PFSK-1 (cell line): Measurements from ENCODE around the gene PACRGL.

ENCODE experiments used
- FOXP2 ChIP-seq: optimal IDR thresholded peaks from 2 replicates; pipeline ENCODE3; 2011; ENCODE audit warnings: borderline replicate concordance, control low read depth, inconsistent platforms; ENCODE audit not compliant: insufficient read depth; ENCODE audit errors: extremely low read length, extremely low read depth
- POLR2AphosphoS5 ChIP-seq: IDR thresholded peaks from 2 replicates; pipeline ENCODE4 v1.6.1; 2012; ENCODE audit warnings: low read depth, mild to moderate bottlenecking, control low read depth, low read length, moderate library complexity
- SIN3A ChIP-seq: IDR thresholded peaks from 2 replicates; pipeline ENCODE4 v1.6.1; 2012; ENCODE audit warnings: mild to moderate bottlenecking, low read length, moderate library complexity, borderline replicate concordance; ENCODE audit not compliant: insufficient read depth
- TAF1 ChIP-seq: IDR thresholded peaks from 2 replicates; pipeline ENCODE4 v1.6.1; 2012; ENCODE audit warnings: low read length, control low read depth, borderline replicate concordance; ENCODE audit not compliant: insufficient read depth
- TF ChIP-seq, protein P1 (sequence below), 2 experiments: IDR thresholded peaks; 2 replicates each; pipeline versions ENCODE4 v1.6.1 to v1.8.0; 2011 to 2012; ENCODE audit warnings: low read depth in 2 of 2, low read length in 2 of 2, control low read depth in 1 of 2, inconsistent platforms in 1 of 2, mild to moderate bottlenecking in 1 of 2, moderate library complexity in 1 of 2; ENCODE audit not compliant: insufficient read depth in 1 of 2

PACRGL gene

DNA sequence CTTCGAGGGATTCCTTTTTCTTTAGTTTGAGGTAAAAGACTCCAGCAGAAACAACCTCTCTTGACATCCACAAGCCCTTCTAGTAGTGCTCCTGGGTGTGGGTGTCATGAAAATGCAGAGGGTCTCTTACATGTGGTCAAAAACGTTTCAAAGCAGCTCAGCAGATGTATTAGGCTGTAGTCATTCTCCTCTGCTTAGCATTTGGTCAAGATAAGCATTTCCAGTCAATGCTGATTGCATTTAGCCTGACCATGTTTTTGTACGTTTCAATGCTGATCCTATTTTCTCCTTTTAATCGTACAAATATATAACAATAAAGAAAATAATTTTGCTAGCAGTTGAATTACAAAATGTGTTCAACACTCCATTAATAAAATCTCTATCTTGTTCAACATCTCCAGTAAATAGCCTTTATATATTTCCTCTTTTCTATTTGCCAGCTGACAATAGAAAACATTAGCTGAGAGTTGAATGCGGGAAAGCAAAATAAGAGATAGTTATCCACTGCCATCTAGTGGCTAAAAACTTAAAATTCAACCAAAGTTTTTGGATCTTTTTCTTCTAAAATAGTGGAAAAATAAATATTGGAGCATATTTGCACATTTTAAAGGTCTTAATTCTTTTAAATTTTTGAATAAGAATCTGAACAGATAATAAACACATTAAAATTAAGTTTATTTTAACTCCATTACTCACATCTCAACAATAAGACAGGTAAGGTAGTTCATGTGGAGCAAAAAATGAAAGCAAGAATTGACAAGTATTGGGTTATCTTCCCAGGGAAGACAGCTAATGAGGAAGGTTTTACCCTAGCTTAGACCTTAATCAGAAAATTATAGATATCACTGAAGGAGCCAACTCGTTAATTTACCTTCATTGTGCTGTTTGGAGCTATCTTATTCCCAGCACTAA lies 15.2 kb upstream of the PACRGL start:
- TF ChIP-seq FOXP2 (no peak), POLR2AphosphoS5 (no peak), SIN3A (no peak), TAF1 (no peak)
- TF ChIP-seq, protein P1, sequence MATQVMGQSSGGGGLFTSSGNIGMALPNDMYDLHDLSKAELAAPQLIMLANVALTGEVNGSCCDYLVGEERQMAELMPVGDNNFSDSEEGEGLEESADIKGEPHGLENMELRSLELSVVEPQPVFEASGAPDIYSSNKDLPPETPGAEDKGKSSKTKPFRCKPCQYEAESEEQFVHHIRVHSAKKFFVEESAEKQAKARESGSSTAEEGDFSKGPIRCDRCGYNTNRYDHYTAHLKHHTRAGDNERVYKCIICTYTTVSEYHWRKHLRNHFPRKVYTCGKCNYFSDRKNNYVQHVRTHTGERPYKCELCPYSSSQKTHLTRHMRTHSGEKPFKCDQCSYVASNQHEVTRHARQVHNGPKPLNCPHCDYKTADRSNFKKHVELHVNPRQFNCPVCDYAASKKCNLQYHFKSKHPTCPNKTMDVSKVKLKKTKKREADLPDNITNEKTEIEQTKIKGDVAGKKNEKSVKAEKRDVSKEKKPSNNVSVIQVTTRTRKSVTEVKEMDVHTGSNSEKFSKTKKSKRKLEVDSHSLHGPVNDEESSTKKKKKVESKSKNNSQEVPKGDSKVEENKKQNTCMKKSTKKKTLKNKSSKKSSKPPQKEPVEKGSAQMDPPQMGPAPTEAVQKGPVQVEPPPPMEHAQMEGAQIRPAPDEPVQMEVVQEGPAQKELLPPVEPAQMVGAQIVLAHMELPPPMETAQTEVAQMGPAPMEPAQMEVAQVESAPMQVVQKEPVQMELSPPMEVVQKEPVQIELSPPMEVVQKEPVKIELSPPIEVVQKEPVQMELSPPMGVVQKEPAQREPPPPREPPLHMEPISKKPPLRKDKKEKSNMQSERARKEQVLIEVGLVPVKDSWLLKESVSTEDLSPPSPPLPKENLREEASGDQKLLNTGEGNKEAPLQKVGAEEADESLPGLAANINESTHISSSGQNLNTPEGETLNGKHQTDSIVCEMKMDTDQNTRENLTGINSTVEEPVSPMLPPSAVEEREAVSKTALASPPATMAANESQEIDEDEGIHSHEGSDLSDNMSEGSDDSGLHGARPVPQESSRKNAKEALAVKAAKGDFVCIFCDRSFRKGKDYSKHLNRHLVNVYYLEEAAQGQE (IDR thresholded peaks at IDR 0.05; ENCODE audit: insufficient read depth in 1 of 2, low read depth in 2 of 2, low read length in 2 of 2), result no peak

DNA sequence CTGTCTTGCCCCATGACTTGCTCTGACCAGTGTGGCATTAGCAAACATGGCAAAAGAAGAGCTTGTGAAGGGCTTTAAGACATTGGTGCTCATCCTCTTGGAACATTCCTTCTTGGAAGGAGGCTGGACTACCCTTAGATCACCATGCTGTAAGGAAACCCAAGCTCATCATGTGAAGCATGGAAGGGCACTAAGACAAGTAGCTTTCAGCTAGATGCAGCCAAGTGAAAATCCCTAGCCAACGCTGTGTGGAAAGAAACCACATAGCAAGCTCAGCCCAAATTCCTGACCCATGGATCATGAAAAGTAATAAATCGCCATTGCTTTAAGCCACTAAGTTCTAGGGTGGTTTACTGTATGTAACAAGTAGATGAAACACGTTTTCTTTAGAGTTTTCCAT lies 12.4 kb upstream of the PACRGL start:
- TF ChIP-seq FOXP2, result no peak
- TF ChIP-seq, protein P1 (IDR thresholded peaks at IDR 0.05; ENCODE audit: insufficient read depth in 1 of 2, low read depth in 2 of 2, low read length in 2 of 2), result no peak
- no peak for TF ChIP-seq SIN3A
- TF ChIP-seq POLR2AphosphoS5, result no peak
- no peak for TF ChIP-seq TAF1

DNA sequence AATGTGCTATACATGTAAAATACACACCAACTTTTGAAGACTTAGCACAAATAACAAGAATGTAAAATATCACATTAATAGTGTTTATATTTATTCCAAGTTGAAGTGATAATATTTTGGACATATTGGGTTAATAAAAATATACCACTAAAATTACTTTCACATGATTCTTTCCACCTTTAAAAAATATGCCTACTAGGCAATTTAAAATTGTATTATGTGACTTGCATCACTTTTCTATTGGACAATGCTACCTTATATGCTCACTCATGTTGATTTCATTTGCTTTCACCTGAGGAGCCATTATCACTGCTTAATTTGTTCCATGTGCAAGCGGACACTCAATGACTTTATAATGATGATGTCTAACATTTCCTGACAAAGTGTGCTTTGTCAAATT lies 3.4 kb upstream of the PACRGL start:
- TF ChIP-seq POLR2AphosphoS5 (no peak), FOXP2 (no peak), TAF1 (no peak), SIN3A (no peak)
- TF ChIP-seq, protein P1 (IDR thresholded peaks at IDR 0.05; ENCODE audit: insufficient read depth in 1 of 2, low read depth in 2 of 2, low read length in 2 of 2), result no peak

DNA sequence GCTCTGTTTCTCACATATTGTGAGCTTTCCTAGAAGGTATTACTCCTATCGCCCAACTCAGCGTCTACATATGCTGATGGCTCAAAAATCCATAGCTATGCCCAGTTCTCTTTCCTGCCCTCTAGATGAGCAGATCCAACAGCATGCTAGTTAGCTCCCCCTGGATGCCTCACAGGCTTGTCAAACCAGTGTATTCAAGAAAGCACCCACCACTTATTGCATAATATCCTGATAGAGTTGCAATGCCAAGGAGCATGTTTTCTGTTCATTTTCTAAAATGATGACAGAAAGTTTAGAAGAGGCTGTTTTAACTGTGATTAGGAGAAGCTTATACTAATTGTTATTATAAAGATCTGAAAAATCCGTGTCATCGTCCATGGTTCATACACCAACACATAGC lies 1.9 kb upstream of the PACRGL start:
- TF ChIP-seq, protein P1 (IDR thresholded peaks at IDR 0.05; ENCODE audit: insufficient read depth in 1 of 2, low read depth in 2 of 2, low read length in 2 of 2), result no peak
- TF ChIP-seq SIN3A (no peak), TAF1 (no peak), POLR2AphosphoS5 (no peak), FOXP2 (no peak)
